Measurements from ENCODE around the gene GRIK3. TPM values are rescaled to one million over a fixed set of nuclear protein-coding genes. Genes with fewer than 3 reads are reported as not detected.

GRIK3 gene
- total RNA-seq, 2 experiments from 2014 or later, result 16.3 to 55.0 TPM

DNA sequence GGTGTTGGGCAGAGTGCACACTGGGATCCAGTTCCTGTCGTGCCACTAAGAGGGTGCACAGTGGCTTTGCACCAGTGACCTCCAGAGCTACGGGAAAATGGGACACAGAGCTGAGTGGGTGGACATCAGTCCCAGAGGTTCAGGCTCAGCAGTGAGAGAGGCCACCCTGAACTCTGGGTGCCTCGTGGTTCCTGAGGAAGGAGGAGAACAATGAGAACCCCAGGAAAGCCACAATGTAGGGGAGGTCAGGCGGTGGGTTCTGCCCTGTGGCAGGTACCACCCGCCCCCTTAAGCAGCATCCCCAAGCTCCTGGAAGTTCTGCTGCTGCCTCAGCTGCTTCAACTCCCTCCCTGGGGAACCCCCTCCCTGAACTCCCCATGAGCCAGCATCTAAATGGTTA, 112.2 kb downstream of the GRIK3 start:
- intact Hi-C loops (cut with micrococcal nuclease; ENCODE audit: unreplicated experiment), result no loop called here
- H3K27ac ChIP-seq (ENCODE audit: low read depth, low read length, poor library complexity, severe bottlenecking), result no peak overlapping the region
- peaks cover 19% of the 10 kb centered on the region for H3K4me1 ChIP-seq (ENCODE audit: insufficient read depth, low read length, poor library complexity, severe bottlenecking)
- no peak overlapping the region for H3K4me2 ChIP-seq (ENCODE audit: low read length)
- H3K9me2 ChIP-seq (ENCODE audit: insufficient read depth, low read length), result no peaks in the 10 kb centered on the region
- ChIA-PET POLR2A (no interaction called here), CTCF (ENCODE audit: unreplicated experiment) (no interaction called here)
- no peak overlapping the region for H2AFZ ChIP-seq (ENCODE audit: low read length)
- TF ChIP-seq EZH2phosphoT487 (IDR thresholded peaks at IDR 0.05; ENCODE audit: borderline replicate concordance, low read depth, low read length) (no peak), CTCF (conservative IDR thresholded peaks at IDR 0.05; ENCODE audit: low read length) (no peak)
- H3K79me2 ChIP-seq (ENCODE audit: insufficient read depth, low read depth, low read length), result no peaks in the 10 kb centered on the region
- no peak for DNase-seq (ENCODE audit: low spot score)
- no TSS peak for BruUV-seq (replicated peaks)
- no peak overlapping the region for H3K4me3 ChIP-seq (ENCODE audit: low read depth, low read length, poor library complexity, severe bottlenecking)
- 0 out of 2 replicates have a peak, but pooled peaks cover 5% of the 10 kb centered on the region for H4K20me1 ChIP-seq (ENCODE audit: insufficient read depth, low read length)
- peaks cover 14% of the 10 kb centered on the region; the same call in 1 of the 2 replicates for H3K9me3 ChIP-seq (ENCODE audit: low read length)
- peaks cover 18% of the 10 kb centered on the region for H3K36me3 ChIP-seq (ENCODE audit: insufficient read depth, low read length)

DNA sequence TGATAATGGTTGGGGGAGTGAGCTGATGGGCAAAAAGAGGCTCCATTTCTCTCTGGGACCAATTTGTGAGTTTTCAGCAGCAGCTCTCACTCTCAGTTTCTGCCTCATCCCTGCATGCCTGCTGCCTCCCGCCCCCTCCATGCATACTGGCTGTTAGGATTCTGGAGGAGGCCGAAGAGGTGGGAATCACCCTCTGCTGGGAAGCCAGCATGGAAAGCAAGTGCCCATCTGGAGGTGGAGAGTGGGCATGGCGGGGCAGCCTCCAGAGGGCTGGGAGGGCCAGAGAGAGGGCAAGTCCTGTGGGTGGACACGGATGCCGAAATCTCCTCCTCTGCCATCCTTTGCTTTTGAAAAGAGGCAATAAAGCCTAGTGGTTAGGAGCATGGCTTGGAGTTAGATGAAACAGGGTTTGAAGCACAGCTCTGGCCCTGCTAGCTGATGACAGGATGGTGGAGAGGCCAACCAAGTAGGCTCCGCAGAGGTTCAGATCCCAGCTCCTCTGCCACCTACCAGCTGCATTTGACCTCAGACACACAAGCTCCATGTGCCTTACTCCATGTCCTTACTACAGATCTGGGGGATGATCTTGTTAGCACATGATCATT, 113.4 kb downstream of the GRIK3 start:
- CTCF ChIA-PET (ENCODE audit: unreplicated experiment), result interaction anchor here (1.4 kb wide), 1 partner anchor 10 kb away, joined by 4 read pairs; no protein-coding TSS in a partner anchor

More for the DNA sequence above, 113.4 kb downstream of the GRIK3 start:
- H3K4me3 ChIP-seq (ENCODE audit: low read depth, low read length, poor library complexity, severe bottlenecking), result no peak overlapping the region
- H3K36me3 ChIP-seq (ENCODE audit: insufficient read depth, low read length), result peaks cover 30% of the 10 kb centered on the region
- 0 out of 2 replicates have a peak, but pooled peaks cover 5% of the 10 kb centered on the region for H4K20me1 ChIP-seq (ENCODE audit: insufficient read depth, low read length)
- POLR2A ChIA-PET, result no interaction called here
- peaks cover 23% of the 10 kb centered on the region; the same call in 1 of the 2 replicates for H3K9me3 ChIP-seq (ENCODE audit: low read length)
- peaks cover 19% of the 10 kb centered on the region for H3K4me1 ChIP-seq (ENCODE audit: insufficient read depth, low read length, poor library complexity, severe bottlenecking)
- H2AFZ ChIP-seq (ENCODE audit: low read length), result no peak overlapping the region
- no peaks in the 10 kb centered on the region for H3K9me2 ChIP-seq (ENCODE audit: insufficient read depth, low read length)
- H3K79me2 ChIP-seq (ENCODE audit: insufficient read depth, low read depth, low read length), result no peaks in the 10 kb centered on the region
- no peak overlapping the region for H3K4me2 ChIP-seq (ENCODE audit: low read length)
- H3K27ac ChIP-seq (ENCODE audit: low read depth, low read length, poor library complexity, severe bottlenecking), result no peak overlapping the region
- no TSS peak for BruUV-seq (replicated peaks)
- DNase-seq (ENCODE audit: low spot score), result no peak
- TF ChIP-seq CTCF (conservative IDR thresholded peaks at IDR 0.05; ENCODE audit: low read length) (no peak), EZH2phosphoT487 (IDR thresholded peaks at IDR 0.05; ENCODE audit: borderline replicate concordance, low read depth, low read length) (no peak)
- intact Hi-C loops (cut with micrococcal nuclease; ENCODE audit: unreplicated experiment), result no loop called here

Data from OCI-LY7 (cell line).